WTC11 (cell line): ENCODE data around the gene RPS29. TPM values are rescaled to one million over a fixed set of nuclear protein-coding genes. Genes with fewer than 3 reads are reported as not detected.

Experiments used
- ATAC-seq: fragments of 200-7000 bp; cut with Tn5 transposase; 2 replicates; pipeline ENCODE4 v1.10.0; 2021; ENCODE audit warnings: mild to moderate bottlenecking, moderate library complexity
- CTCF ChIA-PET: fragments of 300-600 bp; sonication (Branson Sonifier 250); formaldehyde crosslinking; loops from one replicate; lab custom pipeline; 2021; ENCODE audit warnings: antibody characterized with exemption; lab: Charles Lee
- POLR2A ChIA-PET: fragments of 350-600 bp; sonication (Branson Sonifier 250); formaldehyde crosslinking; loops from one replicate; lab custom pipeline; 2021; ENCODE audit warnings: antibody characterized with exemption; lab: Charles Lee
- DNase-seq: peaks from one replicate; pipeline ENCODE4 v3.0.0; 2021; ENCODE audit warnings: low spot score
- H3K27ac Mint-ChIP-seq: 2 replicates; pipeline ENCODE4 v1.8.0; 2021; ENCODE audit warnings: mixed read lengths
- H3K27me3 Mint-ChIP-seq: 2 replicates; pipeline ENCODE4 v1.8.0; 2021; ENCODE audit warnings: low read depth, mild to moderate bottlenecking, moderate library complexity, mixed read lengths
- H3K36me3 Mint-ChIP-seq: 2 replicates; pipeline ENCODE4 v1.8.0; 2021; ENCODE audit warnings: mixed read lengths
- H3K4me1 Mint-ChIP-seq: 2 replicates; pipeline ENCODE4 v1.8.0; 2022; ENCODE audit warnings: mixed read lengths
- H3K4me3 Mint-ChIP-seq: 2 replicates; pipeline ENCODE4 v1.8.0; 2021; ENCODE audit warnings: mild to moderate bottlenecking, moderate library complexity, mixed read lengths
- H3K9me3 Mint-ChIP-seq: 2 replicates; pipeline ENCODE4 v1.8.0; 2021; ENCODE audit warnings: mixed read lengths
- EMX1 ChIP-seq: fragments of 250-450 bp; sonication (Bioruptor Pico); IDR thresholded peaks from 2 replicates; pipeline ENCODE4 v1.8.0; 2021; ENCODE audit warnings: mild to moderate bottlenecking
- HMGA2 ChIP-seq: fragments of 250-450 bp; sonication (Bioruptor Pico); IDR thresholded peaks from 2 replicates; pipeline ENCODE4 v1.4.0; 2021; ENCODE audit warnings: mild to moderate bottlenecking, moderate library complexity
- JUN ChIP-seq: sonication (generic); formaldehyde crosslinking; IDR thresholded peaks from 2 replicates; pipeline ENCODE4 v1.8.0; 2023; ENCODE audit warnings: mild to moderate bottlenecking, missing genetic modification reagents
- NFATC4 ChIP-seq: fragments of 250-450 bp; sonication (Bioruptor Pico); IDR thresholded peaks from 2 replicates; pipeline ENCODE4 v1.9.0; 2021; ENCODE audit warnings: mild to moderate bottlenecking
- PRRX2 ChIP-seq: fragments of 250-450 bp; sonication (Bioruptor Pico); IDR thresholded peaks from 2 replicates; pipeline ENCODE4 v1.8.0; 2021; ENCODE audit warnings: mild to moderate bottlenecking
- SMAD3 ChIP-seq: sonication (generic); formaldehyde crosslinking; IDR thresholded peaks from 2 replicates; pipeline ENCODE4 v1.8.0; 2022; ENCODE audit warnings: missing genetic modification reagents, mild to moderate bottlenecking, borderline replicate concordance
- TEAD4 ChIP-seq: sonication (generic); formaldehyde crosslinking; IDR thresholded peaks from 2 replicates; pipeline ENCODE4 v1.8.0; 2022; ENCODE audit warnings: mild to moderate bottlenecking, missing genetic modification reagents
- ZNF219 ChIP-seq: sonication (generic); formaldehyde crosslinking; IDR thresholded peaks from 2 replicates; pipeline ENCODE4 v1.8.0; 2023; ENCODE audit warnings: missing genetic modification reagents, mild to moderate bottlenecking, borderline replicate concordance
- ZNF416 ChIP-seq: fragments of 250-450 bp; sonication (Bioruptor Pico); IDR thresholded peaks from 2 replicates; pipeline ENCODE4 v1.9.0; 2021; ENCODE audit warnings: mild to moderate bottlenecking, inconsistent platforms
- ZNF671 ChIP-seq: fragments of 250-450 bp; sonication (Bioruptor Pico); IDR thresholded peaks from 2 replicates; pipeline ENCODE4 v1.8.0; 2021; ENCODE audit warnings: mild to moderate bottlenecking
- total RNA-seq: library from RNA; stranded (reverse); gene quantifications from 3 replicates; pipeline ENCODE4 v1.2.3, GENCODE V29; 2021
- TF ChIP-seq, protein P1 (sequence below): sonication (generic); formaldehyde crosslinking; IDR thresholded peaks from 2 replicates; pipeline ENCODE4 v1.8.0; 2022; ENCODE audit warnings: mild to moderate bottlenecking, missing genetic modification reagents
- TF ChIP-seq, protein P2 (sequence below): fragments of 250-450 bp; sonication (Bioruptor Pico); conservative IDR thresholded peaks from 2 replicates; pipeline ENCODE4 v1.9.0; 2021; ENCODE audit warnings: mild to moderate bottlenecking
- TF ChIP-seq, protein P3 (sequence below): fragments of 250-450 bp; sonication (Bioruptor Pico); IDR thresholded peaks from 2 replicates; pipeline ENCODE4 v1.9.0; 2021; ENCODE audit warnings: mild to moderate bottlenecking
- TF ChIP-seq, protein P4 (sequence below): fragments of 250-450 bp; sonication (Bioruptor Pico); IDR thresholded peaks from 2 replicates; pipeline ENCODE4 v1.8.0; 2021; ENCODE audit warnings: mild to moderate bottlenecking
- TF ChIP-seq, protein P5 (sequence below): fragments of 250-450 bp; sonication (Bioruptor Pico); IDR thresholded peaks from 2 replicates; pipeline ENCODE4 v1.9.0; 2021; ENCODE audit warnings: mild to moderate bottlenecking, borderline replicate concordance

Gene RPS29
- total RNA-seq, 1 experiment from 2014 or later, result 2,168 TPM

DNA sequence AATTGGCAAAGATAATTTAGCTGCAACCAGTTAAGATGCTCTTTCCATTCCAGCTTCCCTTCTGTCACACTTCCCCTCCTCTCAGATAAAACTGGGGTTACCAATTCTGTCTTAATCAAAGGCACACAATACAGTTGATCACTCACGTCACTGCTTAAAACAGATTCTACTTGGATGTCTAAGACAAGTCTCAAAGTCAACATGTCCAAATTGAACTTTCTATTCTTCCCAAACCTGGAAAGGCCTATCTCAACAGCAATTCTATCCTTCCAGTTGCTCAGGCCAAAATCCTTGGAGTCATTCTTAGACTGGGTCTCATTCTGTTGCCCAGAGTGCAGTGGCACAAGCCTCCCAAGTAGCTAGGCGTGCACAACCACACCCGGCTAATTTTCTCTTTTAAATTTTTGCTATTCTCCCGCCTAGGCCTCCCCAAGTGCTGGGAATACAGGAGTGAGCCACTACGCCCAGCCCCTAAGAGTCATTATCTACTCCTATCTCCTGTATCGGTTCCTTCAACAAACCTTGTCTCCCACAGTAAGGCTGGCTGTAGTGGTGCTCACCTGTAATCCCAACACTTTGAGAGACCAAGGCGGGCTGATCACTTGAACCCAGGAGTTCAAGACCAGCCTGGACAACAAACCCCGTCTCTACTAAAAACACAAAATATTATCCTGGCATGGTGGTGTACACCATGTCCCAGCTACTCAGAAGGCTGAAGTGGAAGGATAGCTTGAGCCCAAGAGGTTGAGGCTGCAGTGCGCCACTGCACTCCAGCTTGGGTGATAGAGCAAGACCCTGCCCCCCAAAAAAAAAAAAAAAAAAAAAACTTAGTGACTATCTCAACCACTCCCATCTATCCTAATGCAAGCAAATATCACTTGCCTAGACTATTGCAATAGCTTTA is 4.7 kb downstream of the RPS29 start:
- peaks cover 60% of the 10 kb centered on the region for H3K36me3 Mint-ChIP-seq
- POLR2A ChIA-PET, result interaction anchor here (0.8 to 1.1 kb wide), 2 partner anchors 14 to 186 kb away, joined by 3 to 5 read pairs; partner anchors contain the start of gene KLHDC2
- ATAC-seq (peak; percentile 8), DNase-seq (no peak)
- CTCF ChIA-PET, result interaction anchor here (0.6 to 1.5 kb wide), 3 partner anchors 31 to 120 kb away, joined by 3 to 8 read pairs (median 3); no protein-coding TSS in a partner anchor
- peaks cover 37% of the 10 kb centered on the region for H3K4me1 Mint-ChIP-seq
- peaks cover 4% of the 10 kb centered on the region; the same call in 1 of the 2 replicates for H3K27me3 Mint-ChIP-seq
- peak overlapping the region; percentile 1; the same call in 1 of the 2 replicates for H3K4me3 Mint-ChIP-seq
- 0 out of 2 replicates have a peak, but pooled peaks have one; percentile 32 for TF ChIP-seq JUN (CRISPR knock-in tag)
- no peak for TF ChIP-seq ZNF219 (CRISPR knock-in tag)
- peak; percentile 6; the same call in 1 of the 2 replicates for TF ChIP-seq EMX1
- TF ChIP-seq, protein P1, sequence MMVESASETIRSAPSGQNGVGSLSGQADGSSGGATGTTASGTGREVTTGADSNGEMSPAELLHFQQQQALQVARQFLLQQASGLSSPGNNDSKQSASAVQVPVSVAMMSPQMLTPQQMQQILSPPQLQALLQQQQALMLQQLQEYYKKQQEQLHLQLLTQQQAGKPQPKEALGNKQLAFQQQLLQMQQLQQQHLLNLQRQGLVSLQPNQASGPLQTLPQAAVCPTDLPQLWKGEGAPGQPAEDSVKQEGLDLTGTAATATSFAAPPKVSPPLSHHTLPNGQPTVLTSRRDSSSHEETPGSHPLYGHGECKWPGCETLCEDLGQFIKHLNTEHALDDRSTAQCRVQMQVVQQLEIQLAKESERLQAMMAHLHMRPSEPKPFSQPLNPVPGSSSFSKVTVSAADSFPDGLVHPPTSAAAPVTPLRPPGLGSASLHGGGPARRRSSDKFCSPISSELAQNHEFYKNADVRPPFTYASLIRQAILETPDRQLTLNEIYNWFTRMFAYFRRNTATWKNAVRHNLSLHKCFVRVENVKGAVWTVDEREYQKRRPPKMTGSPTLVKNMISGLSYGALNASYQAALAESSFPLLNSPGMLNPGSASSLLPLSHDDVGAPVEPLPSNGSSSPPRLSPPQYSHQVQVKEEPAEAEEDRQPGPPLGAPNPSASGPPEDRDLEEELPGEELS, result no peak
- TF ChIP-seq, protein P2, sequence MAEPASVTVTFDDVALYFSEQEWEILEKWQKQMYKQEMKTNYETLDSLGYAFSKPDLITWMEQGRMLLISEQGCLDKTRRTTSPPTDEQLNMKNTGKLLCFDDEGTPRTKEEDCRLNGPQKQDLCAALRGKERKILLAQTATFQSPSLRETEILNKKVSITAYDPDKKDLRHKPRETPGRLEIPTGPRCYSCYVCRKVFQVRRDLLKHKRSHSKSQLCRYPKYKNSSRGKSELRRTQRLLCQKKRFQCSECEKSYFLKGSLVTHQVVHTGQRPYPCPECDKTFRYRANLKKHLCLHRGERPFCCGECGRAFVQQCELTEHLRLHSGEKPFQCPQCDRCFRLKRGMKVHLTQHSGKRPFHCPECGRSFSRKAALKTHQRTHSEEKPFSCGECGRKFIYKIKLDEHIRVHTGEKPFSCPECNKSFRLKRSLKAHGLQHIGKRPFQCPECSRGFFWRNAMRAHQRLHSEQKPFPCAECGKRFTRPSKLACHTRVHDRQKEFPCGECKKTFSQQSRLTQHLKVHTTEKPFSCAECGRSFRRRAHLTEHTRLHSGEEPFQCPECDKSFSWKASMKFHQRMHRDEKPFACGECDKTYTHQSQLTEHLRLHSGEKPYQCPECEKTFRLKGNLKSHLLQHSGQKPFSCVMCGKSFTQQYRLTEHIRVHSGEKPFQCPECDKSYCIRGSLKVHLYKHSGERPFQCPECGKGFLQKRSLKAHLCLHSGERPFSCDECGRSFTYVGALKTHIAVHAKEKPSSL (CRISPR knock-in tag), result peak; percentile 48; the same call in 1 of the 2 replicates
- TF ChIP-seq, protein P3, sequence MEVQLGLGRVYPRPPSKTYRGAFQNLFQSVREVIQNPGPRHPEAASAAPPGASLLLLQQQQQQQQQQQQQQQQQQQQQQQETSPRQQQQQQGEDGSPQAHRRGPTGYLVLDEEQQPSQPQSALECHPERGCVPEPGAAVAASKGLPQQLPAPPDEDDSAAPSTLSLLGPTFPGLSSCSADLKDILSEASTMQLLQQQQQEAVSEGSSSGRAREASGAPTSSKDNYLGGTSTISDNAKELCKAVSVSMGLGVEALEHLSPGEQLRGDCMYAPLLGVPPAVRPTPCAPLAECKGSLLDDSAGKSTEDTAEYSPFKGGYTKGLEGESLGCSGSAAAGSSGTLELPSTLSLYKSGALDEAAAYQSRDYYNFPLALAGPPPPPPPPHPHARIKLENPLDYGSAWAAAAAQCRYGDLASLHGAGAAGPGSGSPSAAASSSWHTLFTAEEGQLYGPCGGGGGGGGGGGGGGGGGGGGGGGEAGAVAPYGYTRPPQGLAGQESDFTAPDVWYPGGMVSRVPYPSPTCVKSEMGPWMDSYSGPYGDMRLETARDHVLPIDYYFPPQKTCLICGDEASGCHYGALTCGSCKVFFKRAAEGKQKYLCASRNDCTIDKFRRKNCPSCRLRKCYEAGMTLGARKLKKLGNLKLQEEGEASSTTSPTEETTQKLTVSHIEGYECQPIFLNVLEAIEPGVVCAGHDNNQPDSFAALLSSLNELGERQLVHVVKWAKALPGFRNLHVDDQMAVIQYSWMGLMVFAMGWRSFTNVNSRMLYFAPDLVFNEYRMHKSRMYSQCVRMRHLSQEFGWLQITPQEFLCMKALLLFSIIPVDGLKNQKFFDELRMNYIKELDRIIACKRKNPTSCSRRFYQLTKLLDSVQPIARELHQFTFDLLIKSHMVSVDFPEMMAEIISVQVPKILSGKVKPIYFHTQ (CRISPR knock-in tag), result peak; percentile 88
- TF ChIP-seq, protein P4, sequence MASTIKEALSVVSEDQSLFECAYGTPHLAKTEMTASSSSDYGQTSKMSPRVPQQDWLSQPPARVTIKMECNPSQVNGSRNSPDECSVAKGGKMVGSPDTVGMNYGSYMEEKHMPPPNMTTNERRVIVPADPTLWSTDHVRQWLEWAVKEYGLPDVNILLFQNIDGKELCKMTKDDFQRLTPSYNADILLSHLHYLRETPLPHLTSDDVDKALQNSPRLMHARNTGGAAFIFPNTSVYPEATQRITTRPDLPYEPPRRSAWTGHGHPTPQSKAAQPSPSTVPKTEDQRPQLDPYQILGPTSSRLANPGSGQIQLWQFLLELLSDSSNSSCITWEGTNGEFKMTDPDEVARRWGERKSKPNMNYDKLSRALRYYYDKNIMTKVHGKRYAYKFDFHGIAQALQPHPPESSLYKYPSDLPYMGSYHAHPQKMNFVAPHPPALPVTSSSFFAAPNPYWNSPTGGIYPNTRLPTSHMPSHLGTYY (CRISPR knock-in tag), result peak; percentile 86; the same call in 1 of the 2 replicates
- TF ChIP-seq TEAD4, result no peak
- no peak for TF ChIP-seq HMGA2
- peak; percentile 78 for TF ChIP-seq NFATC4
- TF ChIP-seq, protein P5, sequence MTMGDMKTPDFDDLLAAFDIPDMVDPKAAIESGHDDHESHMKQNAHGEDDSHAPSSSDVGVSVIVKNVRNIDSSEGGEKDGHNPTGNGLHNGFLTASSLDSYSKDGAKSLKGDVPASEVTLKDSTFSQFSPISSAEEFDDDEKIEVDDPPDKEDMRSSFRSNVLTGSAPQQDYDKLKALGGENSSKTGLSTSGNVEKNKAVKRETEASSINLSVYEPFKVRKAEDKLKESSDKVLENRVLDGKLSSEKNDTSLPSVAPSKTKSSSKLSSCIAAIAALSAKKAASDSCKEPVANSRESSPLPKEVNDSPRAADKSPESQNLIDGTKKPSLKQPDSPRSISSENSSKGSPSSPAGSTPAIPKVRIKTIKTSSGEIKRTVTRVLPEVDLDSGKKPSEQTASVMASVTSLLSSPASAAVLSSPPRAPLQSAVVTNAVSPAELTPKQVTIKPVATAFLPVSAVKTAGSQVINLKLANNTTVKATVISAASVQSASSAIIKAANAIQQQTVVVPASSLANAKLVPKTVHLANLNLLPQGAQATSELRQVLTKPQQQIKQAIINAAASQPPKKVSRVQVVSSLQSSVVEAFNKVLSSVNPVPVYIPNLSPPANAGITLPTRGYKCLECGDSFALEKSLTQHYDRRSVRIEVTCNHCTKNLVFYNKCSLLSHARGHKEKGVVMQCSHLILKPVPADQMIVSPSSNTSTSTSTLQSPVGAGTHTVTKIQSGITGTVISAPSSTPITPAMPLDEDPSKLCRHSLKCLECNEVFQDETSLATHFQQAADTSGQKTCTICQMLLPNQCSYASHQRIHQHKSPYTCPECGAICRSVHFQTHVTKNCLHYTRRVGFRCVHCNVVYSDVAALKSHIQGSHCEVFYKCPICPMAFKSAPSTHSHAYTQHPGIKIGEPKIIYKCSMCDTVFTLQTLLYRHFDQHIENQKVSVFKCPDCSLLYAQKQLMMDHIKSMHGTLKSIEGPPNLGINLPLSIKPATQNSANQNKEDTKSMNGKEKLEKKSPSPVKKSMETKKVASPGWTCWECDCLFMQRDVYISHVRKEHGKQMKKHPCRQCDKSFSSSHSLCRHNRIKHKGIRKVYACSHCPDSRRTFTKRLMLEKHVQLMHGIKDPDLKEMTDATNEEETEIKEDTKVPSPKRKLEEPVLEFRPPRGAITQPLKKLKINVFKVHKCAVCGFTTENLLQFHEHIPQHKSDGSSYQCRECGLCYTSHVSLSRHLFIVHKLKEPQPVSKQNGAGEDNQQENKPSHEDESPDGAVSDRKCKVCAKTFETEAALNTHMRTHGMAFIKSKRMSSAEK (CRISPR knock-in tag), result peak; percentile 18; the same call in 1 of the 2 replicates
- peak; percentile 7 for TF ChIP-seq PRRX2 (CRISPR knock-in tag)
- TF ChIP-seq SMAD3 (CRISPR knock-in tag), result no peak; the same call in 1 of the 2 replicates
- peak; percentile 66 for TF ChIP-seq ZNF671
- peak; percentile 65; the same call in 1 of the 2 replicates for TF ChIP-seq ZNF416
- no peaks in the 10 kb centered on the region for H3K9me3 Mint-ChIP-seq
- peak overlapping the region; percentile 96 for H3K27ac Mint-ChIP-seq
